Measurements from ENCODE around the gene RAD51AP2. TPM values are rescaled to one million over a fixed set of nuclear protein-coding genes. Genes with fewer than 3 reads are reported as not detected.

Gene RAD51AP2
- 0.08 and 0.11 TPM in 2 replicates for total RNA-seq (2014; rRNA removed; shearing (Covaris generic))

DNA sequence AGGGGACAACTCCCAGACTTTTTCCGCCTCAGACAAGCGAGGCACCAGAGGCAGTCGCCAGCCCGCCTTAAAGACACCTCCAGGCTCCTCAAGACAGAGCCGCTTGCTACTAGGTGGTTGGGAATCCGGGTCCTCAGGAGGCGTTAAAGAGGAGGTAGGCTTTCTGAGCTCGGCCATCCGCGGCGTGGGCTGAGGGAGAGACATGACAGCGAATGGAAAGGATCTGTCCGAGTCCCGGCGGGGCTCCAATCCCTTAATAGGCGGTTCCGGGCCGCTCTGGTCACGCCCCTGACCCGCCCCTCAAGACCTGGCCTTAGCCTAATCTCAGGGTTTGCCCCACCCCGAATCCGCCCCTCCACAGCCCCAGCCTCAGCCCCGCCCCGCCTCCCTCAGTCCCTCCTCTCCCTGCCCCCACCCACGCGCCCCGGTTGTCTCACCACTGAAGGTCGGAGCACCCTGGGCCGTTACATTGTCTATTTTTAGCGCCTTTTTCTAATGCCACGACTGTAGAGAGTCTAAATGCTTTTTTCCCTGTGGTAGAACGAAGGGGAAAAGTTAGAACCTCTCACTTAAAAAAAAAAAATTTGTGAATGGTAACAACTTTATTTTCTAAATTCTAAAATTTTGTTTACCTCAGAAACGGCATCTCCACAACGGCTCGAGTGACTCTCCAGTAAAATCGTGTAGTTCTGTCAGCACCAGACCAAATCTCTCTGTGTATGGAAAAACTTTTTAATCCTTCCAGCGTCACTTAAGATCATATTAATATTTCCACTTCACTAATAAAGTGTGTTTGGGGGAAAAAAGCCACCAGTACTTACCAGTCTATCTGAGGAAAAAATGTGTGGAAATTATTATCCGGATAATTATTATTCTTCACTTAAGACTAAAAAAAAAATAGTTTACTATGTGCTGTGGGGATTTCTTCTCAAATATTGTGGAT lies at the start of gene RAD51AP2:
RAD51AP2 (minus strand) TSS at position 229 of the 943 bp plus-strand sequence; CDS start at position 204, 25 bp downstream.

DNA sequence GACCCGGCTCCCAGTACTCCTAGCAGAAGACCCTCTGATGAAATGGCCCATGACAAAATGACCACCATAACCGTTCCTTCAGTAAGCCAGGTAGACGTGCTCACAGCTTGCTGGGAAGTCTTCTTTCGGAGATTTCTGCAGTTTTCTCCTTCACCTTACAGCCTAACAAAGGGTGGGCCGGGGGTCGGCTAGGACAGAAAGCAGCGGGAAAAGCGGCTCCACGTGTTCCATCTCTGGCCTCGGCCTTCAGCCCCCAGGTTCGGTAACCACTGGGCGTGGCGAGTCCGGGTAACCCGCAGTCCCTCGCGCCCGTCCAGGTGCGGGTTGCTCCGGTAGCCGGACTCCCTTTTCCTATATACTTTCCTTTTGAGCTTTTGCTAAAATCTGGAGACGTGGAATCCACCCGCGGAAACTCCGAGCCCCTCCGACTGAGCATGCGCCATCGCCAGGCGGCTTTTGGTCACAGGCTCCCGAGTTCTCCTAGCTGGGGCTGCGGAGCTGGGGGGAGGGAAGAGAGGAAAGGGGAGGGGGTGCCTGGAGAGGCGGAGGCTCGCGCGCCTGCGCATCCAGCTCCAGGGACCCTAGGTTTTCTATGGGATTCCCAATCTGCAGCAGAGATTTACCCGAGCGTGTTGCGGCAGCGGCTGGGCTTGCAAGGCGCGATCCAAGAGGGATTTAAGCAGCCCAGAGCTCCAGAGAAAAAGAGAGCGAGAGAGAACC lies 22.0 kb upstream of the RAD51AP2 start, which contains the start of gene VSNL1:
VSNL1 (plus strand) TSS at position 604 of the 720 bp plus-strand sequence. CDS start 51,379 bp downstream, outside the sequence.

Other genes starting within 250 kb of the RAD51AP2 start
- 3.7 and 3.8 TPM in 2 replicates for gene VSNL1, start 22.3 kb upstream of the RAD51AP2 start, total RNA-seq (2014; rRNA removed; shearing (Covaris generic))
- gene SMC6, start 235.4 kb upstream of the RAD51AP2 start, total RNA-seq (2014; rRNA removed; shearing (Covaris generic)) = 29.8 and 30.7 TPM in 2 replicates
- gene GEN1, start 235.7 kb upstream of the RAD51AP2 start, total RNA-seq (2014; rRNA removed; shearing (Covaris generic)) = 17.2 and 19.9 TPM in 2 replicates

Measured in A375 (cell line).